Esophagus squamous epithelium (tissue), 4 donors: ENCODE results near the gene ZDHHC9.

Experiments used
- CTCF ChIP-seq, 6 experiments: fragments of 450-650 bp in 4 of 6; fragments of 200-600 bp in 2 of 6; sonication (generic) in 2 of 6; IDR thresholded peaks; one replicate each; pipeline ENCODE4 v1.5.1; 2016 to 2019; ENCODE audit warnings: antibody characterized with exemption in 6 of 6, mild to moderate bottlenecking in 4 of 6, moderate library complexity in 4 of 6
- POLR2A ChIP-seq, 4 donors: fragments of 450-650 bp; IDR thresholded peaks; one replicate each; pipeline ENCODE4 v1.6.1; 2017; ENCODE audit warnings: antibody characterized with exemption in 4 of 4, mild to moderate bottlenecking in 4 of 4, moderate library complexity in 3 of 4

DNA sequence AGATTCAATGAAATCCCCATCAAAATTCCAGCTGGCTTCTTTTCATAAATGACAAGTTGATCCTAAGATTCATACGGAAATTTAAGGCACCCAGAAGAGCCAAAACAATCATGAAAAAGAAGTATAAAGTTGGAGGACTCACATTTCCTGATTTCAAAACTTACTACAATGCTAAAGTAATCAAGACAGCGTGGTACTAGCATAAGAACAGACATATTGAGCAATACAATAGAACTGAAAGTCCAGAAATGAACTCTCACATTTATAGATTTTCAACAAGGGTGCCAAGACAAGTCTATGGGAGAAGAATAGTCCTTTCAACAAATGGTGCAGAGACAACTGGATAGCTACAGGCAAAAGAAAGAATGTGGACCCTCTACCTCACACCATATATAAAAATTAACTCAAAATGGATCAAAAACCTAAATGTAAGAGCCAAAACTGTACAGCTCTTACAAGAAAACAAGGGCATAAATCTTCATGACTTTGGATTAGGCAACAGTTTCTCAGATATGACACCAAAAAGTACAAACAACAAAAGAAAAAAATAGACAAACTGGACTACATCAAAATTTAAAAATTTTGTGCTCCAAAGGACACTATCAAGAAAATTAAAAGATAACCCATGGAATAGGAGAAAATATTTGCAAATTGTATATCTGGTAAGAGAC lies 35.4 kb downstream of the ZDHHC9 start:
- TF ChIP-seq CTCF (IDR thresholded peaks at IDR 0.05): no peak
- TF ChIP-seq POLR2A (IDR thresholded peaks at IDR 0.05): no peak
